Loucy (cell line): ENCODE measurements around the gene HIPK1.

Source experiments
- CTCF ChIP-seq: fragments of 200-600 bp; sonication (generic); conservative IDR thresholded peaks from 2 replicates; pipeline ENCODE4 v1.5.1; 2014; ENCODE audit warnings: mild to moderate bottlenecking, antibody characterized with exemption, low read length
- EZH2phosphoT487 ChIP-seq: fragments of 200-600 bp; IDR thresholded peaks from 2 replicates; pipeline ENCODE4 v1.6.1; 2018; ENCODE audit warnings: antibody characterized with exemption, mild to moderate bottlenecking, moderate library complexity, borderline replicate concordance

- TF ChIP-seq EZH2phosphoT487 (no peak), CTCF (no peak)
Observed at GRCh38 chr1:113982949-113983348, 53.8 kb downstream of the HIPK1 start.
